Neural cell (in vitro differentiated cells): ENCODE results near the gene PTER. TPM values are rescaled to one million over a fixed set of nuclear protein-coding genes. Genes with fewer than 3 reads are reported as not detected.

Source experiments
- H2AFZ ChIP-seq: fragments of 200-600, 300-800 bp; sonication (generic), shearing (Covaris generic); 2 replicates; pipeline ENCODE4 v1.6.0; 2014; ENCODE audit warnings: low read depth, mild to moderate bottlenecking, antibody characterized with exemption, low read length, moderate library complexity
- H3F3A ChIP-seq: fragments of 200-600 bp; shearing (Covaris generic); 2 replicates; pipeline ENCODE4 v1.6.1; 2016; ENCODE audit warnings: mild to moderate bottlenecking, moderate library complexity, mixed read lengths, antibody characterized with exemption, low read length; ENCODE audit not compliant: insufficient read depth, poor library complexity, severe bottlenecking
- H3K27ac ChIP-seq: fragments of 200-600, 300-800 bp; sonication (generic), shearing (Covaris generic); 2 replicates; pipeline ENCODE4 v1.5.1; 2014; ENCODE audit warnings: mild to moderate bottlenecking, low read length, moderate library complexity
- H3K27me3 ChIP-seq: fragments of 300-800, 200-600 bp; sonication (generic), shearing (Covaris generic); 2 replicates; pipeline ENCODE4 v1.6.0; 2014; ENCODE audit warnings: mild to moderate bottlenecking, low read depth, low read length, moderate library complexity; ENCODE audit not compliant: insufficient read depth
- H3K36me3 ChIP-seq: fragments of 300-800, 200-600 bp; sonication (generic), shearing (Covaris generic); 2 replicates; pipeline ENCODE4 v1.5.1; 2014; ENCODE audit warnings: mild to moderate bottlenecking, antibody characterized with exemption, low read length, moderate library complexity; ENCODE audit not compliant: insufficient read depth
- H3K4me2 ChIP-seq: fragments of 300-800, 200-600 bp; sonication (generic), shearing (Covaris generic); 2 replicates; pipeline ENCODE4 v1.6.0; 2014; ENCODE audit warnings: mild to moderate bottlenecking, low read length
- H3K4me3 ChIP-seq: fragments of 300-800, 200-600 bp; sonication (generic), shearing (Covaris generic); 2 replicates; pipeline ENCODE4 v1.5.1; 2014; ENCODE audit warnings: mild to moderate bottlenecking, low read length, moderate library complexity
- H3K79me2 ChIP-seq: fragments of 200-600 bp; shearing (Covaris generic); replicated peaks from 2 replicates; pipeline ENCODE4 v1.6.0; 2014; ENCODE audit warnings: mild to moderate bottlenecking, low read length, moderate library complexity; ENCODE audit not compliant: insufficient read depth
- H3K9ac ChIP-seq: fragments of 300-800, 200-600 bp; sonication (generic), shearing (Covaris generic); 2 replicates; pipeline ENCODE4 v1.6.1; 2016; ENCODE audit warnings: mild to moderate bottlenecking, low read length, mixed read lengths
- H3K9me2 ChIP-seq: fragments of 200-600 bp; shearing (Covaris generic); 2 replicates; pipeline ENCODE4 v1.6.1; 2016; ENCODE audit warnings: mild to moderate bottlenecking, low read length, mixed read lengths; ENCODE audit not compliant: insufficient read depth
- H3K9me3 ChIP-seq: fragments of 200-600, 300-800 bp; sonication (generic), shearing (Covaris generic); 2 replicates; pipeline ENCODE4 v1.6.1; 2016; ENCODE audit warnings: mild to moderate bottlenecking, mixed run types, low read length, moderate library complexity, mixed read lengths
- H4K20me1 ChIP-seq: fragments of 200-600 bp; shearing (Covaris generic); 2 replicates; pipeline ENCODE4 v1.6.1; 2016; ENCODE audit warnings: mild to moderate bottlenecking, mixed run types; ENCODE audit not compliant: insufficient read depth
- EP300 ChIP-seq: fragments of 450-650 bp; conservative IDR thresholded peaks from 2 replicates; pipeline ENCODE4 v1.6.1; 2014; ENCODE audit warnings: antibody characterized with exemption, mild to moderate bottlenecking, moderate library complexity; ENCODE audit not compliant: poor library complexity, severe bottlenecking
- EZH2 ChIP-seq: fragments of 200-600, 300-800 bp; shearing (Covaris generic), sonication (generic); IDR thresholded peaks from 2 replicates; pipeline ENCODE4 v1.6.1; 2014; ENCODE audit warnings: antibody characterized with exemption, low read length, borderline replicate concordance, mild to moderate bottlenecking; ENCODE audit not compliant: insufficient read depth, poor library complexity, severe bottlenecking
- MXI1 ChIP-seq: fragments of 450-650 bp; conservative IDR thresholded peaks from 2 replicates; pipeline ENCODE4 v1.6.1; 2014; ENCODE audit warnings: antibody characterized with exemption, mild to moderate bottlenecking; ENCODE audit not compliant: poor library complexity, severe bottlenecking
- POLR2AphosphoS5 ChIP-seq: IDR thresholded peaks from 2 replicates; pipeline ENCODE4 v1.6.1; 2012
- RAD21 ChIP-seq: fragments of 450-650 bp; conservative IDR thresholded peaks from 2 replicates; pipeline ENCODE4 v1.6.1; 2014; ENCODE audit warnings: antibody characterized with exemption, mild to moderate bottlenecking, moderate library complexity
- REST ChIP-seq: IDR thresholded peaks from 2 replicates; pipeline ENCODE4 v1.6.1; 2012; ENCODE audit warnings: borderline replicate concordance
- SMC3 ChIP-seq: fragments of 450-650 bp; conservative IDR thresholded peaks from 2 replicates; pipeline ENCODE4 v1.6.1; 2014; ENCODE audit warnings: antibody characterized with exemption, mild to moderate bottlenecking, moderate library complexity; ENCODE audit not compliant: poor library complexity
- TAF1 ChIP-seq: IDR thresholded peaks from 2 replicates; pipeline ENCODE4 v1.6.1; 2012; ENCODE audit warnings: low read depth
- polyA plus RNA-seq: library from polyadenylated mRNA; depleted of rRNA; stranded (reverse); fragments of >200 nt; gene quantifications from 2 replicates; pipeline ENCODE4 v1.2.3, GENCODE V29; 2014
- TF ChIP-seq, protein P1 (sequence below): fragments of 450-650 bp; IDR thresholded peaks from 2 replicates; pipeline ENCODE4 v1.5.1; 2014; ENCODE audit warnings: antibody characterized with exemption, mild to moderate bottlenecking, moderate library complexity; ENCODE audit not compliant: poor library complexity, severe bottlenecking

The PTER gene
- polyA plus RNA-seq, 1 donor from 2014 or later, result not detected

DNA sequence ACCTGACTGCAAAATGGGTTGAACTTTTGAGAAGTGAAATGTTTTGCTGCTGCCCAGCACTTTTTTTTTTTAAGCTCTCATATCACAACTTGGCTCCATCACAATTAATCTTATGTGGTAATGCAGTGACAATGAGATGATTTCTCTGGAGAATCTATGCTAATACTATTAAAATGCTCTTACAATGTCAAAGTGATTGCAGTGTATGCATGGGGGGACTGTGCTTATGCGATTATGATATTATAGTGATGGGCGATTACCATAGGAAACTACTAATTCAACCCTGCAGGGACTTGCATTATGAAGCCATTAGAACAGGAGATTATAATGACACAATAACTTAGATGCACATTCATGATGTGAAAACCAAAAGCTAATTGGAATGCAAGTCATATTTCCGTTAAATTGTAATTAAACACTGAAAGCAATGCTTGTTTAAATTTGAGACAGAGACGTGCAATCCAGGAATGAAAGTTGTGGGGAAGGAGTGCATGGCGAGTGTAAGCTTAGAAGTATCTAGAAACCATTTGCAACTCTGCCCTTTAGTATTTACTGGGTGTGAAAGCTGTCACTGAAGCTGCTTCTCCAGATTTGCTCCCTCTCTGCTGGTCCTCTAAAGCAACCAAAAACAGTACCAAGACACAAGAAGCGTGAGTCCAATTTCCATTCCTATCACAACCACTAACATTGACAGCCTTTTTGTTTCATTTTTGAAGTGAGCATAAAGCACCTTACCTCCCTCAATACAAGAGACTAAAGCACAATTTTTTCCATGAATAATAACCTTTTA, 21.6 kb downstream of the PTER start:
- Histone ChIP-seq H3K36me3 (no peaks in the 10 kb centered on the region), H2AFZ (no peak overlapping the region), H3K79me2 (no peaks in the 10 kb centered on the region), H3K9me3 (no peaks in the 10 kb centered on the region), H3K4me3 (no peak overlapping the region), H3K27ac (no peak overlapping the region), H3K9me2 (no peaks in the 10 kb centered on the region), H3K4me2 (no peak overlapping the region), H4K20me1 (no peaks in the 10 kb centered on the region), H3K9ac (no peak overlapping the region), H3F3A (no peaks in the 10 kb centered on the region), H3K27me3 (no peaks in the 10 kb centered on the region)
- TF ChIP-seq MXI1 (no peak), POLR2AphosphoS5 (no peak), SMC3 (no peak), RAD21 (no peak), EP300 (no peak)
- TF ChIP-seq, protein P1, sequence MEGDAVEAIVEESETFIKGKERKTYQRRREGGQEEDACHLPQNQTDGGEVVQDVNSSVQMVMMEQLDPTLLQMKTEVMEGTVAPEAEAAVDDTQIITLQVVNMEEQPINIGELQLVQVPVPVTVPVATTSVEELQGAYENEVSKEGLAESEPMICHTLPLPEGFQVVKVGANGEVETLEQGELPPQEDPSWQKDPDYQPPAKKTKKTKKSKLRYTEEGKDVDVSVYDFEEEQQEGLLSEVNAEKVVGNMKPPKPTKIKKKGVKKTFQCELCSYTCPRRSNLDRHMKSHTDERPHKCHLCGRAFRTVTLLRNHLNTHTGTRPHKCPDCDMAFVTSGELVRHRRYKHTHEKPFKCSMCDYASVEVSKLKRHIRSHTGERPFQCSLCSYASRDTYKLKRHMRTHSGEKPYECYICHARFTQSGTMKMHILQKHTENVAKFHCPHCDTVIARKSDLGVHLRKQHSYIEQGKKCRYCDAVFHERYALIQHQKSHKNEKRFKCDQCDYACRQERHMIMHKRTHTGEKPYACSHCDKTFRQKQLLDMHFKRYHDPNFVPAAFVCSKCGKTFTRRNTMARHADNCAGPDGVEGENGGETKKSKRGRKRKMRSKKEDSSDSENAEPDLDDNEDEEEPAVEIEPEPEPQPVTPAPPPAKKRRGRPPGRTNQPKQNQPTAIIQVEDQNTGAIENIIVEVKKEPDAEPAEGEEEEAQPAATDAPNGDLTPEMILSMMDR, result no peak

GRCh38 chr10:16459423-16459939, 22.7 kb downstream of the PTER start:
- H3K9me3 ChIP-seq, result no peaks in the 10 kb centered on the region
- H3K79me2 ChIP-seq, result no peaks in the 10 kb centered on the region
- TF ChIP-seq RAD21 (no peak), EP300 (no peak), EZH2 (no peak), SMC3 (no peak), TAF1 (no peak), POLR2AphosphoS5 (no peak), MXI1 (no peak), REST (no peak)
- TF ChIP-seq, protein P1, result no peak
- H3K27ac ChIP-seq, result no peak overlapping the region
- no peaks in the 10 kb centered on the region for H4K20me1 ChIP-seq
- H3K27me3 ChIP-seq, result no peaks in the 10 kb centered on the region
- H3K9me2 ChIP-seq, result no peaks in the 10 kb centered on the region
- H3F3A ChIP-seq, result no peaks in the 10 kb centered on the region
- H3K9ac ChIP-seq, result no peak overlapping the region
- H3K4me3 ChIP-seq, result no peak overlapping the region
- H3K36me3 ChIP-seq, result no peaks in the 10 kb centered on the region
- H2AFZ ChIP-seq, result no peak overlapping the region
- no peak overlapping the region for H3K4me2 ChIP-seq
